ENCODE measurements around the gene TFPI.

The TFPI gene

GRCh38 chr2:187503700-187504099, 50.5 kb downstream of the TFPI start:
- DNase-seq = no peak

GRCh38 chr2:187502467-187502866, 51.8 kb downstream of the TFPI start:
- no peak for DNase-seq

DNA sequence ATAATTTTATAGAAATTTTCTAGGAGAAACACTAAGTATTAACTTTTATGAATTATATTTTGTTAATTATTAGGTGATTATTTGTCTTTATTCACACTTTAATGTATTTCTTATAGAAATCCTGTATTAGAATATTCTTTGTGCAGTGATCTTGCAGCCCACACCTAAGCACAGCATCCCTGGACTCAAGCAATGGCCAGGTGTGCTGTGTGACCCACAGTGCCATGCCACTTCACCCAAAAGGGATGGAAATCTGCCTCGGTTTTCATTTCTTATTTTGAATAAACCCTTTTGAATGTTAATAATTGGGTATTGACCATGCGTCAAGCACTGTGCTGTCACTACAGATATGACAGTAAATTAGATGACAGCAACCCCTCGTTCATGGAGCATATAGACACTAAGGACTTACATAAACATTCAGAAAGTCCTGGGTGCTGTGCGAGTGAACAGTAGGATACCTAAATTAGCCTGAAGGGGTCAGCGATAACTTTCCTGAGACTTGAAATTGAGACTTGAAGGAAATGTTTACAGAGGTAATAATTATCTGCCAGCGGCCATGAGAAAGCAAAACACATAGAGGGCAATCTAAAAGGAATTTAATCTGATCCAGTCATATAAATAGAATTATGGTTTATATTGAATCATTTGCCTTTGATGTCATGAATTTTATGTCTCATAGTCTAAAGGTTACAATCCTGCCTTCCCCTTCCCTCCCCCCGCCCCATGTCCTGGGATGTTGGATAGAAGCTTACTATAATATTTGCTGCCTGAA, 53.5 kb downstream of the TFPI start:
- DNase-seq = peak; percentile 62

GRCh38 chr2:187499941-187500532, 54.2 kb downstream of the TFPI start:
- peak; percentile 55 for DNase-seq

- DNase-seq = peak; percentile 6
These were observed 56.3 kb downstream of the TFPI start for GRCh38 chr2:187497858-187498463.

DNA sequence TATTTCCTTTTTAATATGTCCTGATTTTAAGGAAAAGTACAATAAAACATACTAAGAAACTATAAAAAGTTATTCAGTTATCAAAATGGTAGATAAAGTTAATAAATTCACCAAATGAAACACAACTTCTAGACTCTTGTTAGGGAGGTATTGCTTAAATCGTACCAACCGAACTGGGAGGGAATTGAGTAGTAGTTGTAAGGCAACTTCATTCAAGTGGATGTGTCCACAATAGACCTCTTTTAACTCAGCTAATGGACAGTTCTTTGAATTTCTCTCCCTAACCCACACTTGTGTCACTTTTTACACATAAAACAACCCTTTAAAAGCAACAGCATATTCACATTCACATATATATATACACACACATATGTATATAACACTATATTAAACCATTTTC, 57.1 kb downstream of the TFPI start:
- DNase-seq = no peak

GRCh38 chr2:187495324-187495723, 58.9 kb downstream of the TFPI start:
- no peak for DNase-seq

DNA sequence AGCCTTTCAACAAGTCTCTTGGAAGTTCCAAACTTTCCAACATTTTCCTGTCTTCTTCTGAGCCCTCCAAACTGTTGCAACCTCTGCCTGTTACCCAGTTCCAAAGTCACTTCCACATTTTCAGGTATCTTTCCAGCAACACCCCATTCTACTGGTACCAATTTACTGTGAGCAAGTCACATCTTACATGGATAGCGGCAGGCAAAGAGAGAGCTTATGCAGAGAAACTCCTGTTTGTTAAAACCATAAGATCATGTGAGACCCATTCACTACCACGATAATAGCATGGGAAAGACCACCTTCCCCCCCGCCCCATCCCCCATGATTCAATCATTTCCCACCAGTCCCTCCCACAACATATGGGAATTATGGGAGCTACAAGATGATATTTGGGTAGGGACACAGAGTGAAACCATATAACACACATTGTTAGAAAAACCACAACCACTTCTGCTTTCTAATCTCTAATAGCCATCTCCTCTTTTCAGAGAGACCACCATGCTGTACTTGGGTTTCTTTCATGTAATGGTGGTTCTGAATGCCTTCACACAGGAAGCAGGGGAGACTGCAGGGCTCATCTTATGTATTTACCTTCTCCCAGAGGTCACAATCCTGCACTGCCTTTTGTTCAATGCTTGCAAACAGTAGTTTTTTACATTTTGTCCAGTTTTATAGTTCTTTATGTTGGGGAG, 60.2 kb downstream of the TFPI start:
- DNase-seq = no peak

- no peak for DNase-seq
These were observed 61.1 kb downstream of the TFPI start for GRCh38 chr2:187493180-187493579.

- no peak for DNase-seq
These were observed 68.0 kb downstream of the TFPI start for GRCh38 chr2:187486241-187486640.

GRCh38 chr2:187485523-187485922, 68.7 kb downstream of the TFPI start:
- no peak for DNase-seq

DNA sequence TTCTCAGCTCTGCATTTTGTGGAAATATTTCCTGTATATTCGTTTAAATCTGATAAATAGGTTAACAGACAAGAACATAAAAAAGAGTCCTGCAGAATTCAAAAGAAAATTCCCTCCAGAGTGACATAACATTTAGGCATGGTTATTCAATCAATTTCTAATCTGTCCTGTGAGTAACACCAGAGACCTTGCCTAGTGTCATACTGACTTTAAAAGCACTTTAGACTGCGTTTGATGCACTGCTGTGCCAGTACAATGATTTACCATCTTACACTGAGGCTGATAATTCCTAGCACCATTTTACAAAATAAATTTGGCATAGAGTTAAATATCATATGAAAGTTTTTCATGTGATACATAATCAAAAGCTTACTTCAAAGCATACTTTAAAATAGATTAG, 70.7 kb downstream of the TFPI start:
- no peak for DNase-seq

GRCh38 chr2:187482796-187483195, 71.4 kb downstream of the TFPI start:
- DNase-seq = no peak

- no peak for DNase-seq
These were observed 72.7 kb downstream of the TFPI start for GRCh38 chr2:187481543-187481942.

DNA sequence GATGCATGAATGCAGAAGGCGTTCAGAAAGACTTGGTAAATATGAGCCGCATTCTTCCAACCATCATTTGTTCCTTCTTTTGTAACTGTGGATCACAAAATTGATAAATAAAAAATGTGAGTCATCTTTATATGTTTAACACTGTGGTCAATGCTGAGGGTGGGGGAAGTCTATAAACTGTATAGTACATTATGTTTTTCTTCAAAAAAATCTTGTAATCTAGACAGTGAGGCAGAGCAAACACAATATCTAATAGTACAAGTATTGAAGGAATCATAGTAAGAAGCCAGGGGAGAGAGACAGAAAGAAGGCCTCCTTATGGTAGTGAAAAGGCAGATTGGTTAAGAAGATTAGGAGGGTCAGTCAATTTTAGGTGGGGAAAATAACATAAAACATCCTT, 75.5 kb downstream of the TFPI start:
- no peak for DNase-seq

- peak; percentile 30 for DNase-seq
These were observed 77.2 kb downstream of the TFPI start for GRCh38 chr2:187477051-187477450.

GRCh38 chr2:187475499-187476248, 78.6 kb downstream of the TFPI start:
- DNase-seq = peak; percentile 42

GRCh38 chr2:187470698-187471097, 83.5 kb downstream of the TFPI start:
- DNase-seq = no peak

- no peak for DNase-seq
These were observed 84.7 kb downstream of the TFPI start for GRCh38 chr2:187469538-187469937.

DNA sequence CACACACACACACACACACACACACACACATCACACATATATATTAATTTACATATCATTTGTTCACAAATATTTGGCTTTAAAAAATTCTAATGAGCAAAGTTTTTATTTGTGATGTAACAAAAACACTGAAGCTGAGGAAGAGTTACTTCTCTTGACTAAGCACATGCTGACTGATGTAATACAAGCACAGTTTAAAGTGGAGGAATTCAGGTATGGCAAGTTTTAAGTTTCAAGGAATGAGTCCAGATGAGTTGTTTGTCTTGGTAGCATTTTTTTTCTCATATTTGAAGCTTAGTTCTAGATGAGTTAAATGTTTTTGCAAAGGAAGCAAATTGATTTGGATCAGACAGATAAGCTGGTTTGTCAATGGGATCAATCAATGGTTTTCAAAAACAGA, 86.0 kb downstream of the TFPI start:
- peak; percentile 3 for DNase-seq

- DNase-seq = no peak
These were observed 88.0 kb downstream of the TFPI start for GRCh38 chr2:187466129-187466792.

DNA sequence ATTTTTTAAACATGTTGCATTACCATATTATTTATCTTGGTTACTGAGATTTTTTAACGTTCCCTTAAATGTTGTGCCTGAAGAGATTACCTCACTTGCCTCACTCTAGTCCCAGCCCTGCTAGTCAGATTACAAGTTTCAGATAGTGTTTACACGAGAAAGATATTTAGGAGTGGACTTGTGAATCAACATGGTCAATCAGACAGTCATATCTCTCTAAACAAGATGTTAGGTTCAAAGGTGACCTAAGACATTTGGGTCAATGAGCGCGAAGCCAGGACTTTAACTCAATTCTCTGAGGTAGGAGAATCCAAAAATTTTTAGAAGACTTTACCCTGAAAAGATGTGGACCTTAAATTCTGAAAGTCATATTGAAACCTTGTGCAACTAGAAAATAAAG, 91.4 kb downstream of the TFPI start:
- no peak for DNase-seq

Measured in fibroblast of skin of right biceps (primary cell).